Effector memory CD4-positive, alpha-beta T cell (primary cell): ENCODE data around the gene RFTN1.
A peak's percentile ranks its signal among the peaks of the same experiment; 100 is the strongest.

Experiments used
- DNase-seq, 3 donors: peaks; one replicate each; pipeline ENCODE4 v3.0.0-alpha.2; 2020
- H3K27ac ChIP-seq: 2 replicates; pipeline ENCODE4 v1.7.0; 2013; ENCODE audit warnings: mild to moderate bottlenecking, low read length, moderate library complexity; ENCODE audit not compliant: insufficient read depth, poor library complexity, severe bottlenecking
- H3K27me3 ChIP-seq: replicated peaks from 2 replicates; pipeline ENCODE4 v1.7.0; 2013; ENCODE audit warnings: mild to moderate bottlenecking, low read length; ENCODE audit not compliant: insufficient read depth, control insufficient read depth, poor library complexity, severe bottlenecking
- H3K36me3 ChIP-seq: 2 replicates; pipeline ENCODE4 v1.7.0; 2013; ENCODE audit warnings: mild to moderate bottlenecking, low read length, moderate library complexity; ENCODE audit not compliant: control insufficient read depth, insufficient read depth
- H3K4me1 ChIP-seq: 2 replicates; pipeline ENCODE4 v1.7.0; 2013; ENCODE audit warnings: low read length, mild to moderate bottlenecking; ENCODE audit not compliant: control insufficient read depth, insufficient read depth, poor library complexity, severe bottlenecking
- H3K4me3 ChIP-seq: 2 replicates; pipeline ENCODE4 v1.7.0; 2013; ENCODE audit warnings: low read length, low read depth, mild to moderate bottlenecking; ENCODE audit not compliant: insufficient read depth, poor library complexity, severe bottlenecking
- H3K9me3 ChIP-seq: 2 replicates; pipeline ENCODE4 v1.7.0; 2013; ENCODE audit warnings: mild to moderate bottlenecking, low read length, moderate library complexity; ENCODE audit not compliant: control insufficient read depth

Gene RFTN1

GRCh38 chr3:16288664-16289063, 224.8 kb downstream of the RFTN1 start:
- no peaks in the 10 kb centered on the region for H3K36me3 ChIP-seq
- peak overlapping the region; percentile 59 for H3K4me3 ChIP-seq
- H3K9me3 ChIP-seq = no peaks in the 10 kb centered on the region
- H3K4me1 ChIP-seq = peaks cover 40% of the 10 kb centered on the region
- DNase-seq = no peak
- H3K27me3 ChIP-seq = no peaks in the 10 kb centered on the region
- H3K27ac ChIP-seq = peak overlapping the region; percentile 81

DNA sequence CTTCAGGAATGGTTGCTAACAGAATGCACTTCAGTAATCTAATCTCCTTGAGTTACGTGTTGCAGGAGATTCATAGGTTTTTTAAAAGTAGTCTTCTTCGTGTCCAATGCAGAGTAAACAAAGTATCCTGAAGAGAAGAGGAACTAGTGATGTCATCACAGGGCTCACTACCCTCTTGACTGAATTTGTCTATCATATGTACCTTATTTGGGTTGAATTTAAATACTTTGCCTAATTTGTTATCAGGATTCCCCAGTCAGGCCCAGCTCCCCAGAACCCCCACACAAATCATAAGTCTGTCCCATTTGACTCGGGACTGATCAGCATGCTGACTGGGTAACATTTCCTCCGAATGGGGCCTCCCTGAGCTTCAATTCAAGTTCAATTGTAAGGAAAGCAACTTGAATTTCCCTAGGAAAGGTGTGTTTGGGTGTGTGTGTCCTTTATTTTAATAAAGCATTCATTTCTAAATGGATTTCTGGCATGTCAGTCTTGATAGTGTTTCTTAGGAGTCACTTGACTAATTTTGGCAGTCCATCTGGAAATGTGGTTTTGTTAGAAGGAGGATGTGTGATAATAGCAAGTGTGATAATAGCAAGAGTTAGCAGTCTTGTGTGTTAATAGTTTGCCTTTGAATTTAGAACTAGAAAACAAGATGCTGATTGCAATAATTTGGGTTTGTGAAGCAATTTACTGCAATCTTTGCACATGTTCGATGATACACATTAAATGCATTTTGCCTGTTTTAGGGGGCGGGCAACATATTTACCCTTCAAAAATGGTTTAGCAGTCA, 226.6 kb downstream of the RFTN1 start:
- Histone ChIP-seq H3K27ac (peak overlapping the region; percentile 81), H3K27me3 (no peaks in the 10 kb centered on the region), H3K4me3 (peak overlapping the region; percentile 59), H3K36me3 (no peaks in the 10 kb centered on the region), H3K9me3 (no peaks in the 10 kb centered on the region), H3K4me1 (peaks cover 34% of the 10 kb centered on the region)
- no peak for DNase-seq

DNA sequence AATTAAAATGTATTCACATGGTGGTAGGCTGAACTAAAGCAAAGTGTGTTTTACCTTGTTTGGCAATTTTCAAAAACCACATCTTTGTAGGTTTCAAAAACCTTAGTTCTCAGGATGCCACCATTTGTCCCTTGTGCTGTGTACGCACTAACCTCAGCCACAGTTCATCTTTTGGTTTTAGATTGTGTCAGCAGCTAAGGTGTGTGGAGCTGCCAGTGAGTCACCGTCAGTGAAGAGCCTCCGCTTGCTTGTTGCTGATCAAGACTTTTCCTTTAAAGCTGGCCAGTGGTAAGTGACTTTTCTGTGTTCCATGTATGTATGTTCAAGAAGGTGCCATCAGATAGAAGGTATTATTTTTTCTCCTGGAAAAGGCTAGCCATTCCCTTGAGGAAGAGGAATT, 227.3 kb downstream of the RFTN1 start:
- no peaks in the 10 kb centered on the region for H3K36me3 ChIP-seq
- peak overlapping the region; percentile 81 for H3K27ac ChIP-seq
- H3K4me1 ChIP-seq = peaks cover 34% of the 10 kb centered on the region
- H3K27me3 ChIP-seq = no peaks in the 10 kb centered on the region
- peak overlapping the region; percentile 59 for H3K4me3 ChIP-seq
- DNase-seq = peak; percentile 47 to 68 (median 51)
- H3K9me3 ChIP-seq = no peaks in the 10 kb centered on the region

DNA sequence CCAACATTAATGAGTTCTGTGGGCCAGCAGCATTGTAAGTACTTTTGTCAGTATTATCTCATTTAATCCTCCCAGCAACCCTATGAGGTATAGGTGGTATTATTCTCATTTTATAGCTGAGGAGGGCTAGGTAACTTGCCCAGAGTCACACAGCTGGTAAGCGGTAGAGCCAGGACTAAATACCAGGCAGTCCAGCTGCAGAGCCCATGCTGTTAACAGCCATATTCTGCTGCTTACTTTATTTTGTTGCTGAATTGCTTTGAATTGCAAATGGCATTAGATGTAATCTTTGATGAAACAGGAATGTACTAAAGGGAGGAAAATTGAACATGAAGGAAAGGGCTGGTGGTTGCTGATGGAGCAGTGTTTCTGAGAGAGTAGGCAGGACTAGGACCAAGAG, 228.9 kb downstream of the RFTN1 start:
- no peaks in the 10 kb centered on the region for H3K9me3 ChIP-seq
- no peak overlapping the region for H3K27ac ChIP-seq
- no peaks in the 10 kb centered on the region for H3K27me3 ChIP-seq
- no peak overlapping the region for H3K4me3 ChIP-seq
- no peak for DNase-seq
- H3K4me1 ChIP-seq = peaks cover 28% of the 10 kb centered on the region
- H3K36me3 ChIP-seq = no peaks in the 10 kb centered on the region

DNA sequence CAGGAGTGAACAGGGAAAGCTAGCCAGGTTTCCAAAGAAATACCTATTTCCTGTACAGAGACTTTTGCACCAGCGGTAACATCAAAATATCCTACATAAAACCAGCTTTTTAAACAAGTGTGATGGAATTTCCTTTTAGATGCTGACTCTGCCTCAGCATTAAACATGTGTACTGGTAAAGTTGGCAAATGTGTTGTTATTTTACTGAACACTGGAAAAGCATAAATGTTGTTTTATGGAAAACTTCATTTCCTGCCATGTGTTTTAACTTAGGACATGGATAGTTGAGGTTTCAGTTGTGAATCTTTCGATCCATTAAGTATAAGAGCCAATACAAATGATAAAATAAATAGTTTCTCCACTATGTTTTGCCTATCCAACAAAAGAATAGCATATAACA, 232.8 kb downstream of the RFTN1 start:
- H3K9me3 ChIP-seq = no peaks in the 10 kb centered on the region
- DNase-seq = no peak
- H3K4me1 ChIP-seq = peaks cover 12% of the 10 kb centered on the region
- peaks cover 8% of the 10 kb centered on the region for H3K36me3 ChIP-seq
- no peak overlapping the region for H3K4me3 ChIP-seq
- H3K27me3 ChIP-seq = no peaks in the 10 kb centered on the region
- H3K27ac ChIP-seq = no peak overlapping the region

- no peaks in the 10 kb centered on the region for H3K9me3 ChIP-seq
- no peak for DNase-seq
- no peak overlapping the region for H3K27ac ChIP-seq
- peaks cover 8% of the 10 kb centered on the region for H3K36me3 ChIP-seq
- H3K4me3 ChIP-seq = no peak overlapping the region
- no peaks in the 10 kb centered on the region for H3K4me1 ChIP-seq
- H3K27me3 ChIP-seq = no peaks in the 10 kb centered on the region
These were observed 234.3 kb downstream of the RFTN1 start for GRCh38 chr3:16279010-16279801.

DNA sequence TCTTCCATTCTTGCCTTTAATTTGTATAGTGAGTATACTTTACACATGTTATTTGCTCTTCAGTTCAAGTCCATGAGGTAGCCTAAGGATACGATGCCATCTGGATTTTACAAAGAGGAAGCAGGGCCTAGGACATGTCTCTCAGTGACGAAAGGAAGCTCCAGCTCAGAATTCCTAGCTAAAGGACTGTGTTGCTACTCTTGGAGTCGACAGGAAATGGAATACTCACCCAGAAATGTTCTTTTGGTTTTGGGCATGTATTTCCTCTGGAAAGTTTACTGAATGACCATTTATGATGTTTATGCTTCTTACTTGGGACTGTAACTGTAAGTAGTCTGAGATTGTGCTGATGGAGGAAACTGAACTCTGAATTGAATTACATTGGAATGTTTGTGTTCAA, 236.0 kb downstream of the RFTN1 start:
- peaks cover 11% of the 10 kb centered on the region for H3K36me3 ChIP-seq
- H3K4me1 ChIP-seq = no peaks in the 10 kb centered on the region
- no peaks in the 10 kb centered on the region for H3K9me3 ChIP-seq
- H3K27ac ChIP-seq = no peak overlapping the region
- H3K27me3 ChIP-seq = no peaks in the 10 kb centered on the region
- no peak overlapping the region for H3K4me3 ChIP-seq
- no peak for DNase-seq

DNA sequence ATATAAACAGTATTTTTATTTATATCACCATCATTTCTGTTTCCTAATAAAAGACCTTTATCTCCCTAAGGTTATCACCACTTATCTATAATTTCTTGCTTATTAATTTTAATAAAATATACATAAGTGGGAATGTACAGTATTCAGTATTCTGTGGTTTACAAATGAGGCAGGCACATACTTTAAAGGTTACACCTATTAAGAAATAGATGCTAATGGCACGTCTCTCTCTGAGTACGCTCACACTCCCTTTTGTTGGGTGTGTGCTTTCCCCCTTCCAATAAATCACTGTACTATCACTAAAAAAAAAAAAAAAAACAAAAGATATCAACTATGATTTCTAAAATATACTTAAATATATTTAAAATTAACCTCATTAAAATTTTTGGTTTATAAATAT, 239.6 kb downstream of the RFTN1 start:
- H3K9me3 ChIP-seq = no peaks in the 10 kb centered on the region
- H3K27ac ChIP-seq = no peak overlapping the region
- no peaks in the 10 kb centered on the region for H3K27me3 ChIP-seq
- no peaks in the 10 kb centered on the region for H3K4me1 ChIP-seq
- H3K4me3 ChIP-seq = no peak overlapping the region
- DNase-seq = no peak
- peaks cover 22% of the 10 kb centered on the region for H3K36me3 ChIP-seq

GRCh38 chr3:16272588-16272987, 240.9 kb downstream of the RFTN1 start:
- no peaks in the 10 kb centered on the region for H3K27me3 ChIP-seq
- no peak overlapping the region for H3K27ac ChIP-seq
- no peak for DNase-seq
- no peaks in the 10 kb centered on the region for H3K4me1 ChIP-seq
- no peaks in the 10 kb centered on the region for H3K9me3 ChIP-seq
- no peak overlapping the region for H3K4me3 ChIP-seq
- H3K36me3 ChIP-seq = peaks cover 17% of the 10 kb centered on the region

- no peaks in the 10 kb centered on the region for H3K9me3 ChIP-seq
- peaks cover 17% of the 10 kb centered on the region for H3K36me3 ChIP-seq
- no peaks in the 10 kb centered on the region for H3K27me3 ChIP-seq
- H3K4me3 ChIP-seq = no peak overlapping the region
- peaks cover 1% of the 10 kb centered on the region for H3K4me1 ChIP-seq
- H3K27ac ChIP-seq = no peak overlapping the region
- DNase-seq = no peak
These were observed 242.6 kb downstream of the RFTN1 start for GRCh38 chr3:16270855-16271254.
